T-helper 2 cell treated with Interferon-gamma antibody and Interleukin-4, amounts not matched to agents 100 ng/mL and 5 ng/mL, for 36 hours (primary cell): ENCODE results near the gene GRIN2B. TPM values are rescaled to one million over a fixed set of nuclear protein-coding genes. Genes with fewer than 3 reads are reported as not detected.

Experiments
- intact Hi-C: fragments of 100-400 bp; cut with micrococcal nuclease; formaldehyde crosslinking; loops from one replicate; pipeline ENCODE4 v1.15.1; 2023
- total RNA-seq: library from RNA; stranded (reverse); gene quantifications from 2 replicates; pipeline ENCODE4 v1.2.3, GENCODE V29; 2022

GRIN2B gene
- total RNA-seq, 1 donor from 2014 or later, result not detected

DNA sequence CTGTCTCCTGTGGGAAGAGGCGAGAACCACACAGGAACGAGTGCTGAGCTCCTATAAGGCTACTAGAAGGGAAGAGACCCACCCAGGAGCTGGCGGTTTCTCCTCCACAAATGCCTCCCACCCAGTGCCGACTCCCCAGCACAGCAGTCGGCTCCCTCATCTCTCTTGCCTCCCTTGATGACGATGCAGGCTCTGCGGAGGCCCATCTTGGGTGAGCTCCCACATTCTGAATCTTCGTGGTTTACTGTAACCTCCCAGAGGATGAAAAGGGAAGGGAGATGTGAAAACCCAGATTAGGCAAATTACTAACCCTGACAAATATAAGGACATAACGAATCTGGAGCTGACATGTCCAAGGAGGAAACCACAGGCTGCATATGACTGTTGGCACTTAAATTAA, 23.8 kb downstream of the GRIN2B start:
- intact Hi-C loops, result no loop called here

GRCh38 chr12:13956060-13956590, 25.3 kb downstream of the GRIN2B start:
- intact Hi-C loops, result no loop called here

DNA sequence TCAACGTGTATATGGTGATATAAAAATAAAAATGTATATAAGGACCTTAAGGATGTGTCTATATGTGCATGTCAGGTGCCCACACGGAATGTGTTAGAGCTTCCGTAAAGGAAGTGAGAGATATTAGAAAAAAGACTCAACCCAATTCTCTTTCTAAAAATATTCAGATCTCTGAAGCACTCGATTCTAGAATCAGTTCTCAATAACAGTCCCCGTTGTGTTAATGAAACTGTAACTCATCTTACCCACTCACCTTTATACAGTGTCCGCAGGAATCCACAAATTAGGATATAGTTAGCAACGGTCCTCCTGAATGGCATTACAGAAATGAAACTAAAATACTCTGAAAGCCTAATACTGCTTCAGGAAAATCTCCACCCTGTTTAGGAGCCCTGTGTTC, 29.3 kb downstream of the GRIN2B start:
- intact Hi-C loops, result no loop called here

DNA sequence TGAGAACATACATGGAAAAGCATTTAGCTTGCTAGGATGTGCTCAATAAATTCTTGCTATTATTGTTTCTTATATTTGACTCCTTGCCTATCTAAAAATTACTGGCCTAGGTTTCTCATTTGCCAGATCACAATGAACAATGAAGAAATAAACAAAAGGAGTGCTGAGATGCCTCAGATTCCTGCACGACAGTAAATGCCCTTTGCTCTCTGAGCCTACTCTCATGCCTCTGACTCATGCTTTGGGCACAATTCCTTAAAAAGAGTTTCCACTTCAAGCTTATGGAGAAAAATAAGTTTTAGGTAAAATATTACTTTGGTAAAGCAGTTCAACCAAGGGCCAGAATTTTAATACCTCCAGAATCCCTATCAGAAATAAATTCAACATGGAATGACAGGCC, 30.9 kb downstream of the GRIN2B start:
- intact Hi-C loops, result no loop called here

DNA sequence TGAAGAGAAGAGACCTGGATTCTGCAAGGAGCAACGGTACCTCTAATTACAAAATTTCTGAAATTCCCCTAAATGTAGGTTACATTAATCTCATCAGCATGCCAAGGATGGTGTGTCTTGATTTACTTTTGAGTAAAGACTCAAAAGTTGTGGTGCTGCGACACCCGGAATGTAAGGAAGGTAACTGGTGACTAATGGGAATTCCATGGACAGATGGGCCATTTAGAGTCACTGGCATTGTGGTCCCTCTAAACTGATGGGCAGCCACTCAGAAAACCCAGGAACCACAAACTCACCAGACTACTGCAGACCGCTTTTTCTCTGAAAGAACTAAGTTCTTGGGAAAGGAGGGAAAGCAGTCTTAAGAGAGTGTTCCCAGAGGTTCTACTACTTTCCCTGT, 32.8 kb downstream of the GRIN2B start:
- intact Hi-C loops, result no loop called here

DNA sequence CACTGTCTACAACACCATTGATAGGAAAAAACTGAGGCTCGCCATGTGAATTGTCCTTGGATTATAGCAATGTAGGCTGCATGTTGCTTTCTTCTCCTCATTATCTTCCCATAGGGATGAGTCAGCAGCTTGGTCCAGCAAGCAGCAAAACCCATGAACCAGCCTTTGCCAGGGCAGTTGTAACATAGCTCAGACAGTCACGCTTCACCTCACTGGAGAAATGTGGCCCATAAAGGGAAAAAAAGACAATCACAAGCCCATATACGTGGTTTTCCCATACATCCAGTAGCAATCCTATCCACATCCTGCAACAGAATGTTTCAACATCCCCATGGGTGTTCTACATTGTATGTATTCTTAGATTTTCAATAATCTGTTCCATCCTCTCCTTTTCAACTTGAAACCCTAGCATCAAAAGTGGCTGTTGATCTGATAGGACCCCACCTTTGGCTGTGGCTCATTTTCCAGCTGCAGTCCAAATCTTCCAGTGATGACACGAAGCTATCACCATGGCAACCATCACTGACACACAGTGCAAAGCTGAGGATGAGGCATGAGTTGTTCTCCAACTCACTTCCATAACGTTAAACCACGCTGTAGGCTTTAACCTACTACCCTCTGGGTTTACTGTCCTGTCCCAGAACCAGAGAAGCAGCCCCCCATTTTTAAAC, 34.0 kb downstream of the GRIN2B start:
- intact Hi-C loops, result no loop called here

DNA sequence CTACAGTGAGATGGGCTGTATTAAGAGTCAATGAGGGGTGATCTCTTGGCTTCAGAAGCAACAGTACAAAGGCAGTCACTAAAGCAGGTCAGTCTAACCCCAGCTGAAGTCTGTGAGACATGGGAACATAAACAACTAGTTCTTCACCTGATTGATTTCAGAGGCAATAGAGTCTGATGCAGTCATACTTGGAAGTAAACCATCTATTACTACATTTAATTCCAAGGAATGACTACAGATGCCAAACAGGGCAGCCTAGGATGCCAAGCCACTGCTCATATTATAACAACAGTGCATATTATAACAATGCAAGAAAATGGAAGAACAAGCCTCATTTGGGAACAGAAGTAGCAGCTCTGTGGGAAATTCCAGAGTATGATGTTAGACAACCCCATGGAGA, 35.8 kb downstream of the GRIN2B start:
- intact Hi-C loops, result no loop called here

GRCh38 chr12:13945236-13945635, 36.2 kb downstream of the GRIN2B start:
- intact Hi-C loops, result no loop called here

DNA sequence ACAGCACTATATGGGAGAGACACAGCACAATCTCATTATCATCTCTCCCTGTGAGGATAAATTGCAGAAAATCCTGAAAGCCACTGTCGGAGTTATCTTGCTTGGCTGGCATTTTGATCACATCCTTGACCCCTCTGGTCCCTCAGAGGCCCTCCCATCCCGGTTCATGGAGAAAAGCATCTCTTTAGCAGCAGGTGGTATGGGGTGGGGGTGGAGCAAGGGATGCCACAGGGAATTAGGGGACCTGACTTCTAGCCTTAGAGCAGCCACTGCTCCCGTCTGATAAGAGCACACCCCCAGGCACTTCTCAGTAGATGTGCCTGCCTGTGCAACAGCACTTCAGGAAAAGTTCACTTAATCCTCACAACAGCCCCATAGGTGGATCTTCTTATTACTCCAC, 38.6 kb downstream of the GRIN2B start:
- intact Hi-C loops, result no loop called here

- intact Hi-C loops, result no loop called here
Measured at GRCh38 chr12:13941258-13942249, 39.8 kb downstream of the GRIN2B start.

- intact Hi-C loops, result no loop called here
Measured at GRCh38 chr12:13940335-13940865, 41.0 kb downstream of the GRIN2B start.

DNA sequence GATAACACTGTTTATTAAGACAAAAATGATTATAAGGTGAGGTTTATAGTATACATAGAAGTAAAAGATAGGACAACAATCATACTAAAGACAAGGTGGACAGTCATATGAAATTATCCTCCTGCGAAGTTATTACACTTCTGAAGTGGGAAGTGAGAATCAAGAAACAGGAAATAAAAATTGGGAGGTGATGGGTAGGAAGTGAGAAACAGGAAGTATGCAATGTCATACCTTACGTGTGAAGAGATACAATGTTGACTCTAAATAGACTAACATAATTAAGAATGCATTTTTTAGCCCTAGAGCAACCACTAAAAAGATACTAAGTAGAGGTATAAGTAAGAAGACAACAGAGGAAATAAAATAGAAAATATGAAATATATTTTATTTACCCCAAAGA, 43.7 kb downstream of the GRIN2B start:
- intact Hi-C loops, result no loop called here

DNA sequence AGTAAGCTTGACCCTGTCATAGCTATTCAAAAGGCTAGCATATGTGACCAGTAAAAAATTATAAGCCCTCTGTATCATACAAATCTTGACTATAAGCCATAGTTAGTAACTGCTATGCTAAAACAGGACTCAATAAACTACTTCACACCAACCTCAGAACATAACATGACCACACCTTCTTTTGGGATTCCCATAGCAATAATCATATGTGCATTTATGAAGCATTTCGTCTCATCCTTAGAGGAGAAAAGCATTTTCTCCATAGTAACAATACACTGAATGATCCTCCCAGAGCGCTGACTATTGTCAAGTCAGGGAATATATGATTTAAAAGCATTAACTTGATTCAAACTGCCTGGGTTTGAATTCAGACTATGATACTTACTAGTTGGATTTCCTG, 46.2 kb downstream of the GRIN2B start:
- intact Hi-C loops, result no loop called here
